D341Med (cell line): ENCODE results near the gene GLIS1.
"Not testable (repeated sequence)": the region's sequence is repeated elsewhere in the genome, so short reads cannot be mapped to it uniquely, and the experiment has no call there.

Experiments
- DNase-seq: peaks from one replicate; pipeline ENCODE4 v3.0.0; 2012; ENCODE audit warnings: low spot score

The GLIS1 gene

GRCh38 chr1:53561503-53562105, 177.4 kb downstream of the GLIS1 start:
- DNase-seq = no peak

- no peak for DNase-seq
Observed at GRCh38 chr1:53560581-53561502, 178.1 kb downstream of the GLIS1 start.

- DNase-seq = no peak
Observed at GRCh38 chr1:53559854-53560580, 178.9 kb downstream of the GLIS1 start.

- DNase-seq = no peak
Observed at GRCh38 chr1:53559391-53559815, 179.6 kb downstream of the GLIS1 start.

GRCh38 chr1:53558739-53559315, 180.1 kb downstream of the GLIS1 start:
- DNase-seq = no peak

- no peak for DNase-seq
Observed at GRCh38 chr1:53557830-53558738, 180.9 kb downstream of the GLIS1 start.

- DNase-seq = no peak
Observed at GRCh38 chr1:53557369-53557768, 181.6 kb downstream of the GLIS1 start.

GRCh38 chr1:53556657-53557227, 182.2 kb downstream of the GLIS1 start:
- DNase-seq = no peak

GRCh38 chr1:53555620-53556326, 183.2 kb downstream of the GLIS1 start:
- DNase-seq = not testable (repeated sequence)

GRCh38 chr1:53554592-53555305, 184.2 kb downstream of the GLIS1 start:
- DNase-seq = no peak

GRCh38 chr1:53553734-53554509, 185.0 kb downstream of the GLIS1 start:
- DNase-seq = no peak

GRCh38 chr1:53552981-53553733, 185.8 kb downstream of the GLIS1 start:
- no peak for DNase-seq

GRCh38 chr1:53552146-53552861, 186.7 kb downstream of the GLIS1 start:
- DNase-seq = no peak

- DNase-seq = no peak
Observed at GRCh38 chr1:53551428-53551995, 187.5 kb downstream of the GLIS1 start.

GRCh38 chr1:53550201-53550741, 188.7 kb downstream of the GLIS1 start:
- no peak for DNase-seq

- DNase-seq = no peak
Observed at GRCh38 chr1:53549781-53550180, 189.2 kb downstream of the GLIS1 start.

GRCh38 chr1:53549287-53549686, 189.7 kb downstream of the GLIS1 start:
- DNase-seq = no peak
